Fibroblast of the aortic adventitia (primary cell): ENCODE measurements around the gene POLR3G. TPM values are rescaled to one million over a fixed set of nuclear protein-coding genes. Genes with fewer than 3 reads are reported as not detected.

Experiments
- DNase-seq: peaks from one replicate; pipeline ENCODE4 v3.0.0-alpha.2; 2010; ENCODE audit warnings: low read depth
- H3K4me3 ChIP-seq: 2 replicates; pipeline ENCODE4 v1.5.1; 2011; ENCODE audit warnings: low read depth, mild to moderate bottlenecking, control low read depth, low read length, moderate library complexity
- total RNA-seq: library from RNA; depleted of rRNA; stranded (reverse); fragments of >200 nt; gene quantifications from 2 replicates; pipeline ENCODE4 v1.2.3, GENCODE V29; 2012; ENCODE audit warnings: low replicate concordance
- TF ChIP-seq, protein P1 (sequence below): IDR thresholded peaks from 2 replicates; pipeline ENCODE4 v1.5.1; 2011; ENCODE audit warnings: mild to moderate bottlenecking, low read length, control low read depth, inconsistent platforms; ENCODE audit not compliant: insufficient read depth

The POLR3G gene
- total RNA-seq, 1 donor: 6.7 TPM

DNA sequence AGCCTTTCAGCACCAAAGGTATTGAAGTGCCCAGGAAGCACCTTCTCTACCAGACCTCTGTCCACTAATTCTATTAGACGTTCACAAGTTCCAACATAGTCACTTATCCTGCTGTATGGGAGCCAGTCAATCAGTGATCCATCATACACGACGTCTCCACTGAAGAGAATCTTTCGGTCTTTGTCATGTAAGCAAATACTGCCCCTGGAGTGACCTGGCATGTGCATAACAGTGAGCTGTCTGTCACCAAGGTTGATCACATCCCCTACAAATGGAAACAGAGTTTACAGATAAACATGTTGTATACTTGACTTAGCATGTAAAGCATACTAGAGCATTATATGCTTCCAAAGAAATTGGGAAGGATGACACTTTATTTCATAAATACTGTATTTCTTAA lies 13.4 kb upstream of the POLR3G start:
- no peak for DNase-seq
- TF ChIP-seq, protein P1, sequence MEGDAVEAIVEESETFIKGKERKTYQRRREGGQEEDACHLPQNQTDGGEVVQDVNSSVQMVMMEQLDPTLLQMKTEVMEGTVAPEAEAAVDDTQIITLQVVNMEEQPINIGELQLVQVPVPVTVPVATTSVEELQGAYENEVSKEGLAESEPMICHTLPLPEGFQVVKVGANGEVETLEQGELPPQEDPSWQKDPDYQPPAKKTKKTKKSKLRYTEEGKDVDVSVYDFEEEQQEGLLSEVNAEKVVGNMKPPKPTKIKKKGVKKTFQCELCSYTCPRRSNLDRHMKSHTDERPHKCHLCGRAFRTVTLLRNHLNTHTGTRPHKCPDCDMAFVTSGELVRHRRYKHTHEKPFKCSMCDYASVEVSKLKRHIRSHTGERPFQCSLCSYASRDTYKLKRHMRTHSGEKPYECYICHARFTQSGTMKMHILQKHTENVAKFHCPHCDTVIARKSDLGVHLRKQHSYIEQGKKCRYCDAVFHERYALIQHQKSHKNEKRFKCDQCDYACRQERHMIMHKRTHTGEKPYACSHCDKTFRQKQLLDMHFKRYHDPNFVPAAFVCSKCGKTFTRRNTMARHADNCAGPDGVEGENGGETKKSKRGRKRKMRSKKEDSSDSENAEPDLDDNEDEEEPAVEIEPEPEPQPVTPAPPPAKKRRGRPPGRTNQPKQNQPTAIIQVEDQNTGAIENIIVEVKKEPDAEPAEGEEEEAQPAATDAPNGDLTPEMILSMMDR: no peak
- no peak overlapping the region for H3K4me3 ChIP-seq

DNA sequence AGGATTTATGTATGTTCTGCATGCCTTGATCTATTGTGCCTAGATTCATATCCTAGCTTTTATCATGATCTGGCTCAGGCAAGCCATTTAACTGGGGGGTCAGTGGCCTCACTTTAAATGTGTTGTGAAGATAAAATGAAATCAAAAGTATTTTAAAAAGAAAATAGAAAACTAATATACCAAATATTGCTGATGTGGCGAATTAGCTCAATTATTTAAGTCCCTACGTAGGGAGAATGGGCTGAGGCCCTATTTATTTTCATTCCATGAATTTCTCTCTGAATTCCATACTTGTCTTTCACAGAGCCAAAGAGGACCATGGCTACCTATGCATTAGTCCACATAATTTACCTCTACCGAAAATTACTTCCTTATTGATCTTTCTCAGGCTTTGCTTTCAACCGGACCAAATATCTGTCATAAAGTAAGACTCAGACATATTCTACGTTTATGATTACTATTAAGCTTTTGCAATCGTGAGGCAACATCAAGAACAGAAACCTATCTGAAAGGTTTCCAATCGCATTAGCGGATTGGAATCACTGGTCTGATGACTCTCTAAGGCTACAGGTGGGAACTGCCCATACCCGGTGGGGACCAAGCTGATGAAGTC lies 1.8 kb upstream of the POLR3G start:
- DNase-seq: no peak
- TF ChIP-seq, protein P1: no peak
- H3K4me3 ChIP-seq: peak overlapping the region; percentile 92

DNA sequence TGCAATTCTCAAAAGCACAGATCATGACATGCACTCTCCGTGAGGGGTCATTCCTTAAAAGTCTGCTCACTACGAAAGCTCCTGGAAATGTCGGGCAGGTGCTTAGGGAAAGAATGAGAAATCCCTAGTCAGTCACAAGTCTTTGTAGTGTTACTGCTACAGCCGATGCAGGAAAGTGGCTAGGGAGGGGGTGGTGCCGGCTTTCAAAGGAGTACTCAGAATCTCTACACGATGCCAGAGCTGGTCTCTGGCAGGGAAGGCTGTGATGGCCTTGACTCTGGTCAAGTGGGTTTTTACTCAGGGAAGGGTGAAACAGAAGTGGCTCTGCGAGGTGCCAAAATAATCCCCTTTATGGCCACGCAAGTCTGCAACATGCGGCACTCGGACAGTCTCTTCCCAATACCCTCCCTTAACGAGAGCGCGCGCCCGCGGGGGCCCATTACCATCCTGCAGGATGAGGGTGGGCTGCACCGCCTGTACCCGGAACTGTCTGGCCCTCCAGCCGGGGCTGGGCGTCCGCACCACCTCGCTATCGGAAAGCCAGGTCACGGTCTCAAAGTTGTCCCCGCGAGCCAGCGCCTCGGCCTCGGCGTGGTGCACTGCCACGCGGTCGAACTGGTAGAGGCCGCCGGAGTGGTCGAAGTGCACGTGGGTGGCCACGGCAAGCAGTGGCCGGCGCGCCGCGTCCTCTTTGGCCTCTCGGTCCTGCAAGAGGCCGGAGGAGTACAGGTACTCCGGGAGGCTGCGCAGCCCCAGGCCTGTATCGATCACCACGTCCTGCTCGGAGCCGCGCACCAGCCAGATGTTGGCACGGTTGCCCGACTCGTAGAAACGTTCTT lies 1.0 kb upstream of the POLR3G start:
- peak; percentile 15 for DNase-seq
- TF ChIP-seq, protein P1: no peak
- peak overlapping the region; percentile 92 for H3K4me3 ChIP-seq

DNA sequence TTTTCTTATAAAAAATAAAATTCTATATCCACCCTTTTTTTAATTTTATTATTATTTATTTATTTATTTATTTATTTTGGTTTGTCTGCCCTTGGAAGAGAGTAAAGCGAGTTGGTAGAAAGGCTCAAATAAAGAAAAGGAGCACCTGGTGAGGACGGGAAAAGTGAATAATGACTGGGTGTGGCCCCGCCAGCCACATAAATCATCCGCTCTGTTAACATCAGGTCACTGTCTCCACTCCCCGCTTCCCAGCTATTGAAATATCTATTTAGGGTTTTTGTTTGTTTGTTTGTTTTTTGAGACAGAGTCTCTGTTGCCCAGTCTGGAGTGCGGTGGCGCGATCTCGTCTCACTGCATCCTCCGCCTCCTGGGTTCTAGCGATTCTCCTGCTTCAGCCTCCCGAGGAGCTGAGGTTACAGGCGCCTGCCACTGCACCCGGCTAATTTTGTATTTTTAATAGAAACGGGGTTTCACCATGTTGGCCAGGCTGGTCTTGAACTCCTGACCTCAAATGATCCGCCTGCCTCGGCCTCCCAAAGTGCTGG lies 844 bp downstream of the POLR3G start:
- TF ChIP-seq, protein P1: no peak
- no peak for DNase-seq
- peak overlapping the region; percentile 92 for H3K4me3 ChIP-seq

DNA sequence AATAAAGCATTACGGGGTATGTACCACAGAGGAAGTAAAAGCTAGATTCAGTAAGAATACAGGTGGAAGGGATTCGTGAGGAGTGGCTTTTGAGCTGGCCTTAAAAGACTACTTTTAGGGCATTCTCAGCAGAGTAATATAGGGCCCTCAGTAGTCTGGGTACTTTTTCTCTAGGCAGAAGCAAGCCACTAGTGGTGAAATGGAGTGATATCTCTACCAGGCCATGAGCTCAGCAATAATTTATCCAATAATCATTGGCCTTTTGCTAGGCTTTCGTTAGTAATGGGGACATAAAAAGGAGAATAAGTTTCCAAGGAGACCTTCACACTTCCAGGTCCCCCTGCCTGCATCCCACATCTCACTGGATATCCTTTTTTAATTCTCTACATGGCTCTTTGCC lies 1.7 kb downstream of the POLR3G start:
- H3K4me3 ChIP-seq: no peak overlapping the region
- no peak for DNase-seq
- TF ChIP-seq, protein P1: no peak

DNA sequence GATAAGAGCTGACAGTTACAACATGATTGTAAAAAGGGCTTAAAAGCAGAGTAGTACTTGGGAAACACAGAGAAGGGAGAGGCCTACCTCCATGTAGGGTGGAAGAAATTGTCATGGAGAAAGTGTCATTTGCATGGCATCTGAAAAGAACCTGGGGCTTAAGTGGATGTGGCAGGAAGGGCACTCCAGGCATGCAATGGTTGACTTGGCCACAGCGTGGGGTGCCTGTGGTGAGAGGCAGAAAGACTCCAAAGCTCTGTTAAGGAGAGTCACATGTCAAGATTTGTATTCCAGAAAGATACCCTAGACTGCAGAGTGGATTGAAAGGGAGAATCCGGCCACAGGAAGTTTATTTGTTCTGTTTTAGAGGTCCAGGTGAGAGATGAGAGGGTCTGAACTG lies 2.4 kb downstream of the POLR3G start:
- DNase-seq: no peak
- no peak overlapping the region for H3K4me3 ChIP-seq
- TF ChIP-seq, protein P1: no peak
